CD14-positive monocyte (primary cell): ENCODE data around the gene CCNT2. TPM values are rescaled to one million over a fixed set of nuclear protein-coding genes. Genes with fewer than 3 reads are reported as not detected.
A peak's percentile ranks its signal among the peaks of the same experiment; 100 is the strongest.

ENCODE experiments used
- DNase-seq, 3 donors: peaks; one replicate each; pipeline ENCODE4 v3.0.0-alpha.2; 2011 to 2022
- H2AFZ ChIP-seq: 2 replicates; pipeline ENCODE4 v1.6.0; 2012; ENCODE audit warnings: mild to moderate bottlenecking, low read depth, low read length, inconsistent platforms; ENCODE audit not compliant: insufficient read depth, poor library complexity, severe bottlenecking
- H3K27ac ChIP-seq, 2 donors: 1 replicate in 1 of 2; 2 replicates in 1 of 2; pipeline ENCODE4 v1.5.1; 2012 to 2013; ENCODE audit warnings: low read length in 2 of 2, control low read depth in 1 of 2, inconsistent platforms in 1 of 2, low read depth in 1 of 2, mild to moderate bottlenecking in 1 of 2
- H3K27me3 ChIP-seq, 2 donors: one replicate each; pipeline versions ENCODE4 v1.6.0 to v1.6.1; 2011 to 2013; ENCODE audit warnings: low read length in 2 of 2; ENCODE audit not compliant: control insufficient read depth in 2 of 2, insufficient read depth in 2 of 2
- H3K36me3 ChIP-seq, 2 donors: replicated peaks in 1 of 2; 1 replicate in 1 of 2; 2 replicates in 1 of 2; pipeline versions ENCODE4 v1.5.1 to v1.6.1; 2012 to 2013; ENCODE audit warnings: low read length in 2 of 2, control low read depth in 1 of 2, inconsistent platforms in 1 of 2, mild to moderate bottlenecking in 1 of 2; ENCODE audit not compliant: insufficient read depth in 2 of 2, control insufficient read depth in 1 of 2
- H3K4me1 ChIP-seq, 2 donors: 1 replicate in 1 of 2; 2 replicates in 1 of 2; pipeline versions ENCODE4 v1.5.1 to v1.6.1; 2012 to 2013; ENCODE audit warnings: low read length in 2 of 2, control low read depth in 1 of 2, inconsistent platforms in 1 of 2, mild to moderate bottlenecking in 1 of 2, moderate library complexity in 1 of 2; ENCODE audit not compliant: insufficient read depth in 2 of 2, control insufficient read depth in 1 of 2
- H3K4me2 ChIP-seq: replicated peaks from 2 replicates; pipeline ENCODE3; 2012; ENCODE audit warnings: low read length, moderate library complexity, mild to moderate bottlenecking; ENCODE audit not compliant: poor library complexity, severe bottlenecking; ENCODE audit errors: extremely low read depth
- H3K4me3 ChIP-seq, 3 experiments: fragments of 200-600 bp in 1 of 3; sonication (generic) in 1 of 3; replicated peaks in 1 of 3; 1 replicate in 2 of 3; 2 replicates in 1 of 3; pipeline ENCODE4 v1.5.1; 2011 to 2013; ENCODE audit warnings: low read length in 3 of 3, mild to moderate bottlenecking in 3 of 3, control low read depth in 2 of 3, low read depth in 2 of 3, inconsistent platforms in 1 of 3, moderate library complexity in 1 of 3
- H3K79me2 ChIP-seq: 2 replicates; pipeline ENCODE4 v1.6.0; 2012; ENCODE audit warnings: mild to moderate bottlenecking, control low read depth, inconsistent platforms, low read length, moderate library complexity; ENCODE audit not compliant: insufficient read depth
- H3K9ac ChIP-seq: 2 replicates; pipeline ENCODE4 v1.6.0; 2017; ENCODE audit warnings: low read length, mild to moderate bottlenecking; ENCODE audit not compliant: insufficient read depth, poor library complexity, severe bottlenecking
- H3K9me3 ChIP-seq, 2 donors: replicated peaks in 1 of 2; 1 replicate in 1 of 2; 2 replicates in 1 of 2; pipeline versions ENCODE4 v1.5.1 to v1.6.1; 2012 to 2013; ENCODE audit warnings: low read length in 2 of 2, control low read depth in 1 of 2; ENCODE audit not compliant: control insufficient read depth in 1 of 2, insufficient read depth in 1 of 2
- H4K20me1 ChIP-seq: 2 replicates; pipeline ENCODE4 v1.6.0; 2012; ENCODE audit warnings: mild to moderate bottlenecking, low read length, control low read depth, moderate library complexity; ENCODE audit not compliant: insufficient read depth
- H3K27ac Mint-ChIP-seq, 7 donors: one replicate each; pipeline ENCODE4 v1.8.0; 2020; ENCODE audit warnings: mild to moderate bottlenecking in 7 of 7, mixed read lengths in 7 of 7, moderate library complexity in 6 of 7, inconsistent platforms in 2 of 7
- H3K27me3 Mint-ChIP-seq, 3 donors: one replicate each; pipeline ENCODE4 v1.8.0; 2021 to 2022; ENCODE audit warnings: low read depth in 3 of 3, mild to moderate bottlenecking in 3 of 3, mixed read lengths in 3 of 3, moderate library complexity in 3 of 3, inconsistent platforms in 1 of 3
- H3K36me3 Mint-ChIP-seq, 2 donors: one replicate each; pipeline ENCODE4 v1.8.0; 2020; ENCODE audit warnings: mixed read lengths in 2 of 2, inconsistent platforms in 1 of 2, mild to moderate bottlenecking in 1 of 2
- H3K4me1 Mint-ChIP-seq: one replicate; pipeline ENCODE4 v1.8.0; 2020; ENCODE audit warnings: mild to moderate bottlenecking, mixed read lengths
- H3K4me3 Mint-ChIP-seq, 2 donors: one replicate each; pipeline ENCODE4 v1.8.0; 2020; ENCODE audit warnings: mild to moderate bottlenecking in 2 of 2, mixed read lengths in 2 of 2, moderate library complexity in 1 of 2
- H3K9me3 Mint-ChIP-seq, 7 donors: one replicate each; pipeline ENCODE4 v1.8.0; 2020 to 2022; ENCODE audit warnings: mixed read lengths in 7 of 7, mild to moderate bottlenecking in 6 of 7, moderate library complexity in 6 of 7, inconsistent platforms in 2 of 7
- CTCF ChIP-seq: fragments of 200-600 bp; IDR thresholded peaks from one replicate; pipeline ENCODE4 v1.8.0; 2022; ENCODE audit warnings: antibody characterized with exemption, mild to moderate bottlenecking
- WGBS: methylation state at CpG from one replicate; pipeline ENCODE4 v1.1.5; 2013; ENCODE audit warnings: missing lambda C conversion rate; ENCODE audit not compliant: insufficient coverage; 5-methylcytosine and 5-hydroxymethylcytosine counted together
- intact Hi-C, 2 donors: fragments of 100-400 bp; cut with micrococcal nuclease; formaldehyde crosslinking; loops; one replicate each; pipeline versions ENCODE4 v1.15.0 to v1.15.1; 2023
- polyA plus RNA-seq, 3 donors: library from polyadenylated mRNA; depleted of rRNA in 1 of 3; unstranded in 2 of 3; stranded (reverse) in 1 of 3; fragments of 300-500 nt in 2 of 3; fragments of >200 nt in 1 of 3; fragmentation: Illumina TruSeq in 2 of 3; gene quantifications; 1 replicate in 2 of 3; 2 replicates in 1 of 3; pipeline ENCODE4 v1.2.3, GENCODE V29; 2012 to 2021

The CCNT2 gene
- polyA plus RNA-seq, 3 donors: 8.3 to 20.5 (median 12.2) TPM

- Histone ChIP-seq H3K27me3 (no peaks in the 10 kb centered on the region), H3K79me2 (peaks cover 52% of the 10 kb centered on the region), H2AFZ (peak overlapping the region; percentile 93), H3K4me3 (peak overlapping the region; percentile 90 to 95 (median 92)), H4K20me1 (peaks cover 37% of the 10 kb centered on the region), H3K36me3 (no peaks in the 10 kb centered on the region), H3K9ac (peak overlapping the region; percentile 95), H3K4me1 (peaks cover 24 to 46% of the 10 kb centered on the region in 2 donors), H3K9me3 (no peaks in the 10 kb centered on the region), H3K4me2 (peak overlapping the region; percentile 95), H3K27ac (peak overlapping the region; percentile 98)
- Mint-ChIP-seq H3K4me1 (peaks cover 26% of the 10 kb centered on the region), H3K4me3 (peak overlapping the region; percentile 98), H3K36me3 (peaks cover 0 to 6% of the 10 kb centered on the region in 2 donors), H3K9me3 (peaks cover 0 to 5% (median 2%) of the 10 kb centered on the region in 7 donors), H3K27me3 (peaks cover 0 to 1% (median 0%) of the 10 kb centered on the region in 3 donors), H3K27ac (peak overlapping the region; percentile 96 to 99 (median 99))
- intact Hi-C loops: loop anchor here (2.0 to 10.0 kb wide), 6 partner anchors 137 to 823 kb away; partner anchors contain the start of genes R3HDM1 (in 2 of the 2), ZRANB3 (in 2 of the 2), RAB3GAP1 (in 1 of the 2) and UBXN4 (in 1 of the 2)
- peak; percentile 78 to 87 (median 86) for DNase-seq
- no peak for TF ChIP-seq CTCF
- WGBS: 0% methylated on average over 15 of the region's 38 CpGs
Observed at GRCh38 chr2:134917888-134918525, 615 bp upstream of the CCNT2 start.

GRCh38 chr2:134919341-134920210 is 954 bp downstream of the CCNT2 start:
- peaks cover 52% of the 10 kb centered on the region for H4K20me1 ChIP-seq
- Mint-ChIP-seq H3K27ac (peak overlapping the region; percentile 96 to 99 (median 99)), H3K36me3 (peaks cover 5 to 13% of the 10 kb centered on the region in 2 donors), H3K27me3 (peaks cover 0 to 1% (median 0%) of the 10 kb centered on the region in 3 donors), H3K4me3 (peak overlapping the region; percentile 98), H3K4me1 (peaks cover 30% of the 10 kb centered on the region), H3K9me3 (peaks cover 0 to 2% (median 0%) of the 10 kb centered on the region in 7 donors)
- no peak for TF ChIP-seq CTCF
- peak overlapping the region; percentile 97 to 98 for H3K27ac ChIP-seq
- H3K9me3 ChIP-seq: no peaks in the 10 kb centered on the region
- peak overlapping the region; percentile 71 to 95 (median 92) for H3K4me3 ChIP-seq
- peak overlapping the region; percentile 90 for H3K4me2 ChIP-seq
- peak in 1 of 3 donors; percentile 20 for DNase-seq
- no peaks in the 10 kb centered on the region for H3K27me3 ChIP-seq
- 2% methylated on average over 13 of the region's 30 CpGs for WGBS
- H3K4me1 ChIP-seq: peaks cover 24 to 46% of the 10 kb centered on the region in 2 donors
- H2AFZ ChIP-seq: peak overlapping the region; percentile 90
- peaks cover 68% of the 10 kb centered on the region for H3K79me2 ChIP-seq
- H3K9ac ChIP-seq: peak overlapping the region; percentile 95
- intact Hi-C loops: loop anchor here (2.0 to 10.0 kb wide), 7 partner anchors 125 to 821 kb away; partner anchors contain the start of genes R3HDM1 (in 2 of the 2), ZRANB3 (in 2 of the 2), MAP3K19 (in 1 of the 2) and RAB3GAP1 (in 1 of the 2)
- peaks cover 10 to 14% of the 10 kb centered on the region in 2 donors for H3K36me3 ChIP-seq
